ENCODE measurements around the gene KLC3.
A peak's percentile ranks its signal among the peaks of the same experiment; 100 is the strongest.

Gene KLC3

DNA sequence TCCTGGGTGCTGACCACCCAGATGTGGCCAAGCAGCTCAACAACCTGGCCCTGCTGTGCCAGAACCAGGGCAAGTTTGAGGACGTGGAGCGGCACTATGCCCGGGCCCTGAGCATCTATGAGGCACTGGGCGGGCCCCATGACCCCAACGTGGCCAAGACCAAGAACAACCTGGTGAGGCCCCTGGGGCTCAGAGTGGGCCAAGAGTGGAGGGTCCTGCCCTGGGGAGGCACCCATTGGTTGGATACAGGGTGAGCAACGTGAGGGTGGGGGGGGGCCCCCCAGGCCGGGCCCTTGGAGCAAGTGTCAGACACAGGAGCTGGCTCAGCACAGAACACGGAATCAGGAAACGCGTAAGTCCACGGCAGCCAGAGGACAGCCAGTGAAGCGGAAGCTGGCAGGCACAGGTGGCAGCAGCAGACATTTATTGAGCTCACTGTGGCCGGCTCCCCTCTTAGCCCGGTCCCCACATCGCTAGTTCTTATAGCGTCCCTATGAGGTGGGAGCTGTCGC is 8.9 kb downstream of the KLC3 start:
- DNase-seq = no peak

DNA sequence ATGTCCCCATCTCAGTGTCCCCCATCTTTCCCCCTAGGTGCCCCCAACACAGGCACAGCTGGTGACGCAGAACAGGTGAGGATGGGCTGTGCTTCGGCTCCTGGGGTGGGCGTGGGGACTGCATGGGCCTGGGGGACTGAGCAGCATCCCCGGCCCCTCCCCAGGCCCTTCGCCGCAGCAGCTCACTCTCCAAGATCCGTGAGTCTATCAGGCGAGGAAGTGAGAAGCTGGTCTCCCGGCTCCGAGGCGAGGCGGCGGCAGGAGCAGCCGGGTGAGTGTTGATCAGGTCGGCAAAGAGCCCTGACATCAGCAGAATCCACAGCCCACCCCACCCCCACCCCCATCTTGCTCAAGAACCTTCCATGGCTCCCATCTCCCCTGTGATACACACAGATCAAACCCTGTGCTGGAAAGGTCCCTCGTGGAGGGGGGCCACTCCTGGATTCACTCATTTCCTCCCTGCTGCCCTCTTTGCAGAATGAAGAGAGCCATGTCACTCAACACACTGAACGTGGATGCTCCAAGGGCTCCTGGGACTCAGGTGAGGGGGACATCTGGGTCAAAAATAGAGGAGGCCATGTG is 10.0 kb downstream of the KLC3 start:
- DNase-seq = no peak

DNA sequence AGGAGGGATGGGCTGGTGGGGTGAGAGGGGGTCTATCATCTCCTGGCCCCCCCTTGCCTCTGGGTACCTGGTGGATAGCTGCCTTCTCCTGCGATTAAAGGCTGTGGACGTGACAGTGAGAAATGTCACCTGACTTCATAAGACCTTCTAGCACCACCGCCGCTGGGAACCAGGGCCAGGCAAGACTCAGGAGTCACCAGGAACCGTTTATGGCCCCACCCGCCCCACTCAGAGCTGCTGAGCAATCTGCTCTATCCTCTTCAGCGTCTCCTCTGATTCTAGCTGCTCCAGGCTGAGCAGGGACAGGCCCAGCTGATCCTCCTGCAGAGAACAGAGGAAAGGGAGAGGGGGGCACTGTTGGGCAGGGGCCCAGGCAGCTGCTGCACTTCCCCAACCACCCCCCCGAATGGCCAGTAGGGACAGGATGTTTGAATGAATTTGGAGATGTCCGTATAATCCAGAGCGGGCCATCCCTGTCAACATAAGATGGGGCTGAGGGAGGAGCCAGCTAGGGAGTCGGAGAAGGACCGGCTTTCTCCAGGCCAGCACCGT is 10.9 kb downstream of the KLC3 start:
- DNase-seq = no peak

DNA sequence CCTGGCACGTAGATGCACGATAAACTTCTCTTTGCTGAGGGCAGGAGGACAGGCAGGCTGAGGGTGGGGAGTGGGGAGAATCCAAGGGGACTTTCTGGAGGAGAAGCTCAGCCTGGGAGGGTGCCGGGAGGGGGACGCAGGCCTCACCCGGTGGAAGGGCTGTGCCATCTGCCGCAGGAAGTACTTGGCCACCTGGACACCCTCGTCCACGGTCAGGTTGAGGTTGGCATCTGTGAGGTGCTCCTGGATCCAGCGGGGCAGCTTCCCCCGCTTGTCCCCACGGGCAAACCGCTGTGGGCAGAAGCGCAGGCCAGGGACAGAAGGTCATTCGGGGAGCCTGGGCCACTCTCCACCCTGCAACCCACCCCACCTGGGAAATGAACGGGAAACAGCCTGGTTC is 11.5 kb downstream of the KLC3 start:
- DNase-seq = no peak

DNA sequence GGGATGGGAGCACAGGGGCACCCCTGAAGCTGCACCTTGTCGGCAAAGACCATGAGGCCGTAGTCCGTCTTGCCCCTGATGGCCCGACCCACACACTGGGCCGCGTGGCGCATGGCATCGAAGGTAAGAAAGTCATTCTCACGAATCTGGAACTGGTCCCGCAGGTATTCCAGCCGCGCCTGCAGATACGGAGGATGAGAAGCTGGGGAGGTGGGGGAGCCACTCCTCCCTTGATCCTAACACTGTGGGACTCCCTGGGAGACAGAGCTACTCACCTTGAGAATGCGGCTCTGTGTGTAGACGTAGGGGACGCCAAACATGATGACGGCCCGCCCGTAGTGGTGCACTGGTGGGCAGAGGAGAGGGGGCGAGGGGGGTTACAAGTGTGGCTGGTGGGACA is 11.9 kb downstream of the KLC3 start:
- no peak for DNase-seq

DNA sequence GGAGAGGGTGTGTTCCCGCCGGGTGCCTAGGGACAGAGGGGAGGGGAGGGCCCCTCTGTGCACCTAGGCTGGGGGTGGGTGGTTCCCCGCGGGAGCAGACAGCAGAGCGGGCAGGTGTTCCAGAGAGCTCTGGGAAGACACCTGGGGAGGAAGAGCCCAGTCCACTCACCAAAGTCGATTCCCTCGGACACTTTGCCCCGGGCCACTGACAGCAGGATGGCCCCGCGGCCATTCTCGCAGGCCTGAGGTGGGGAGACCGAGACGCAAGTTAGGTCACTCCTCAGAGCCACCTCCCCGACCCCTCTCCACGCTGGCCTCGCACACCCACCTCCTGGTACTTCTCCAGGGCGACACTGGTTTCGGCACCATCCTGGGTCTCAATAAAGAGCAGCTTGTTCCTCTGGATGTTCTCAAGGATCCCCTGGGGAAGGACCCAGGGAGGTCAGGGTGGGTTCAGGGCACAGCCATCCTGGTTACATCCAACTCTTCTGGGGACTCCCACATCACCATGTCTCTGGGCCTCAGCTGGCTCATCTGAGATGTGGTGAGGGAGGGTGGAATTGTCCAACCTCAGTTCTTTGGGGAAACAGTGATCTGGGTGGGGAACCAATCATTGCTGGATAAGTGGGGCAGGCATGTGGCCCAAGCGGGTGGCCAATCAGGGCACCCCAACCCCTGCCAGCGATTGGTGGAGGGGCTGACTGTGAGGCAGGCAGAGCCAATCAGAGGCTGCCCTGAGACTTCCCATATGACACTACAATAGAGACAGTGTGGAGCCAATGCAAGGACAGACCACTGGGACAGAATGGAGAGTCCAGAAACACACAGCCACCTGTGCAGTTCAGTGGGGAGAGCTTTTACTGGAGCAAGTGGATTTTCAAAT is 12.6 kb downstream of the KLC3 start:
- no peak for DNase-seq

DNA sequence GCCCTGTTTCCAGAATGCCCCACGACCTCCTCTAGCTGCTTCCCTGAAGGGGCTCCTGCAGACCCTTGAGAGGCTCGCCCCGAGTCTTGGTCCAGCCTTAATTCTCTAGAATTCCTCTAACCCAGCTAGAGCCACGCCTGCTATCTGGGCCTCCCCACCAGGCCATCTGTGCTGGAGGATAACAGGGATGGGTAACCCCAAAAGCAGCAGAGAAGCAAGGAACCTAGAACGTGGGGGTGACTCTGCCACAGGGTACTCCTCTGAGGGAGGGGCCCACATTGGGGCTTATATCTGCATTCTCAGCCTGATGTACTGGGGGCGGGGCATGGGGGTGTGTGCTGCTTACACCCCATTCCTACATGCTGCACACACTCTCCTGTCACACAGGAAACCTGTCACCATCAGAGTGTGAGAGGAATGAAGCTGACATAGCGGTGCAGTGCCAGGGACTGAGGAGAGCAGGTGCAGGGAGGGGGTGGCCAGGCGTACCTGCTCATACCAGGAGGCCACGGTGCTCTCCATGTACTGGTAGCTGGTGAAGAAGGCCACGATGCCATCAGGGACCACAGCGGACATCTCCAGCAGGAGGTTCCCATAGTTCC is 13.8 kb downstream of the KLC3 start:
- no peak for DNase-seq

DNA sequence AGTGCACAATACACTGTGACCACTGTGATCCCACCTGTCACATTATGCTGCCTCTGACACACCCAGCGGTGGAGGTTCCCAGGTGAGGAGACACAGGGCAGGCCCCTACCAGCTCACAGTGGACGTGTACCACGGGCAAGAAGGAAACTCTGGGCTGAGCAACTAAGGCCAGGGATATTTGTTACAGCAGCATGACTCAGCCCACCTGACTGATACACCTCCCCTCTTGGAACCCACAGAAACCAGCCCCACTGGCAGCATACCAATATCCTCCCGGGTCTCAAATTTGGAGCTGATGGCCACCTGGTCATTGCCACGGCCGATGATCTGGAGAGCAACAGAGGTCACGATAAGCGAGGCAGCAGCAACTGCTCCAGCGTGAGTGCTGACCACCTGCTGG is 14.9 kb downstream of the KLC3 start:
- DNase-seq = no peak

DNA sequence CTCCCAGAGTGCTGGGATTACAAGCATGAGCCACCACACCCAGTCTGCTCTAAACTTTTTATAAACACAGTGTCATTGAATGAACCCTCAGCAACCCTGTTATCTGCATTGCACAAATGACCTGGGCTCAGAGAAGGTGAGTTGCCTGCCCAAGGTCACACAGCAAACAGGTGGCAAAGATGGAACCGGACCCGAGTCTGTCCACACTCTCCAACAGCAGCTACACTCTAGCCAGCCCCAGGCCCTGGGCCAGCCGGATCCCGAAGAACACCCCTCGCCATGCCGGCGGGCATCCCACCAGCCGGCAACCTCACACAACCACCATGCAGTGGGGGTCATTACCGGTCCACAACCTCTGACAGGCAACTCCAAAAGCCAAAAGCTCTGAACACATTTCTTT is 15.4 kb downstream of the KLC3 start:
- DNase-seq = no peak

DNA sequence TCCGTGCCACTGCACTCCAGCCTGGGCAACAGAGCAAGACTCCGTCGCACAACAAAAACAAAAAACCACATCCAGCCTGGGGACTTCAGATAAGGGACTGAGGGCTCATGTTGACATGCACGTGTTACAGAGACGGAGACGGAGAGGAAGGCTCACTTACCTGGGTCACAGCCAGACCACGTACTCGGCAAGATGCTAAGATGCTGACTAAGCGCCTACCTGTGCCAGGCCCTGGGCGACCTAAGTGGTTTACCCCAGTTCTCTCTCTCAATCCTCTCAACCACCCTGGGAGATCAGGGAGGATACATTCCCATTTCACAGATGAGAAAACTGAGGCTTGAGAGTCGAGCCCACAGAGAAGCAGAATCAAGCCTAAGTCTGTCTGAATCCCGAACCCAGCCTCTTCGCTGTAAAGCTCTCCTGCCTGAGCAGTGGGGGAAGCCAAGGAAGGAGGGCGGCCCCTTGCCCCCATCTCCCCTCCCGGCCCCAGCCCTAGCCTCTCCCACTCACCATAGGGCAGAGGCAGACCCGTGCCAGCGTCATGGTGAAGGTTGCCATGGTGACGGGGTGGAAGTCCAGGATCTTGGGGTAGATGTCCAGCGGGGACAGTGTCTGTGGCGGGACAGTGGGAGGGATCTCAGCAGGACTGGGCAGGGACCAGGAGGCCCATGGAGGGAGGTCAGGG is 16.4 kb downstream of the KLC3 start:
- DNase-seq = no peak

DNA sequence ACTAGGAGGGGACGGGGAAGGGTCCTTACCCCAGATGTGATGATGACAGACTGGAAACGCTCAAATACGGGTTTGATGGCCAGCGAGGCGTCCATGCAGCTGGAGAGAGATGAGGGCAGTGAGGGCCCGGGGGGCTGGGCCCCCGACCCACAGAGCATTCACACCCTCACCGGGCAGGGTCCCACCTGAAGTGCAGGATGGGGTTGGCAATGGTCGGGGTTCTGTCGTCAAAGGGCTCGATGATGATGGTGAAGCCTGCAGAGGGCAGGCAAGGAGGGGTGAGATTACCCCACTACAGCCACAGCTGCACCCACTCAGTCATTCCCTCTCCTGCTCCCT is 16.9 kb downstream of the KLC3 start:
- no peak for DNase-seq

DNA sequence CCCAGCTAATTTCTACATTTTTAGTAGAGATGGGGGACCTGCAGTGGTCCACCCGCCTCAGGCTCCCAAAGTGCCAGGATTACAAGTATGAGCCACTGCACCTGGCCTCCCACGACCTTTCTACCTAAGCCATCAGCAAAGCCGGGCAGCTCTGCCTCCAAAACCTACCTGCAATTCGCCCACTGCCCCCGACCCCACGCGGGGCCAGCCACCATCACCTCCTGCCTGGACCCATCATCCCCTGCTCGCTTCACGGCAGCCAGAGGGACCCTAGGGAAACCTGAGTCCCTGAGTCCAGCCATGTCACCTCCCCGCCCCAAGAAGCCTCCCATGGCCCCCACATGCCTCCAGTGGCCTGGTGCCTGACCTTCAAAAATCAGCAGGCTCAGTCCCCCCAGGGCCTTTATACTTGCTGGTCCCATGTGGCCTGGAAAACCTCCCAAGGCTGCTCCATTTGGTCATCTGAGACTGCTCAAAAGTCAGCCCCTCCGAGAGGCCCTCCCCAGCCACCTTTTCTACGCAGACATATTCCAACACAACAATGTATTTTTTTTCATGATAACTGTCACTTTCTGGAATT is 17.8 kb downstream of the KLC3 start:
- no peak for DNase-seq

DNA sequence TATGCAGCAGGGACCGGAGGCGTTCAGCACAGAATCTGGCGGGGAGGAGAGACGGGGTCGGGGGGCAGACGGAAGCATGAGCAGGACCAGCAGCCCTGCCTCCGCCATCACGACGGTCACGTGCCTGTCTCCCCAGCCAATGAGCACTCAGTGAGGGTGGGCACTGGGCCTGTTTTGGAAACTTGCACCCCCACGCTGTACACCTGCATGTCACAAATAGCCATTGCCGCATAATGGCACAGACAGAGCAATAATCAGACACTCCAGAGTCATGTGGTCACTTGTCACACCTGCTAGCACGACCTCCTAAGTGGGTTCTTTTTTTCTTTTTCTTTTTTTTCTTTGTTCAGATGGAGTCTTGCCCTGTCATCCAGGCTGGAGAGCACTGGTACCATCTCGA is 21.1 kb downstream of the KLC3 start:
- DNase-seq = no peak

DNA sequence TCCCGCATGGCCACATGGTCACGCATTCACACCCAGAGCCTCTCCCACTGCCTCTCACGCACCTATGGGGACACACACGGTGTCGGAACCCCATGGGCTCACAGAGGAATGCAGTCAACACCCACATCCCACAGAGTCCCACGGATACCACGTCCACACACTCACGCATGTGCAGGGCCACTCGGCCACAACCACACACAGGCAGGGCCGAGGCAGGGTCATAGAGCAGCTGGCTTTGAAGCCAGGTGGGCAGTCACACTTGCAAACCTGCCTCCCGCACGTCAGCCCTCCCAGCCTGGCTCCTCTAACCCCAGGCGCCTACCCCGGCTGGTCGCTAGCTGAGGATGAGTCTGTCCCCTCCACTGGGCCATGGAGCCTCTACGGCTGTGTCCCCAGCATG is 21.7 kb downstream of the KLC3 start:
- DNase-seq = no peak

DNA sequence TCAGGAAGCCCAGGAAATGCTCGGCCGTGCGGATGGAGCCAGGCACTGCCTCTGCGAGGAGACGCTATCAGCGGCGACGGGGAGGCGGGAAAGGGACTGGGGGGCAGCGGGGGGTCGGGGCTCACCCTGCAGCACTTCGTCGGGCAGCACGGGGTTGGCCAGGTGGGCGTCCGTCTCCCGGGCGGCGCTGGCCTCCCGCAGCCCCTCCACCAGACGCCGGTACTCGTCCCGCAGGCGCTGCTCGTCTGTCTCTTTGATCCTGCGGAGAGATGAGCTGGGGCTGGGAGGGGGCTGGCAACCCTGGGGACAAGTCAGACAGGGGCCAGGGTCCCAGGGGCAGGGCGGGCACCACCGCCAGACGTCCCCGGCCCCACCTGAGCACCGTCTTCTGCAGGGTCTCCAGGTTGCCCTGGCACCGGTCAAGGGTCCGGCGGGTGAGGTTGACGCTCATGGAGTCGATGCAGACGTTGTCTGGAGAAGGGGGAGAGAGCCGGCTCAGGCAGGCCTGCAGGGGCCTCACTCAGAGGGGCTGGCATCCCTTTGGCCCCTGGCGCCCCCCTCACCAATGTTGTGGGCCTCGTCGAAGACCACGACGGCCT is 23.4 kb downstream of the KLC3 start:
- no peak for DNase-seq

DNA sequence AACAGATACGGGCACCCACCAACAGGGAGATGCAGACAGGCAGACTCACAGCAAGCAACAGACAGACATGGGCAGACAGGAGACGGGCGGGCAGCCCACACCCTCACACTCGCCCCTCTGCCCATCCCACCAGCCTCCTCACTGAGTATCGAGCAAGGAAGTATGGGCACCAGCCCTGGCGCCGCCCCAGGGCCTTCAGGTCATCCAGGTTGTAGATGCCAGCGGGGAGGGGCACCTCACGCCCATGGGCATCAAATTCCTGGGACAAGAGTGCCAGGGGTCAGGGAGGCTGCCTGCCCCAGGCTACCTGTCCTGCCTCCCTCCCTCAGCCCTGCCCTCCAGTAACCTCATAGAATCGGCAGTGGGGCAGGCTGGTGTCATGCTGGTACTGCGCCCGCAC is 24.1 kb downstream of the KLC3 start:
- DNase-seq = no peak

DNA sequence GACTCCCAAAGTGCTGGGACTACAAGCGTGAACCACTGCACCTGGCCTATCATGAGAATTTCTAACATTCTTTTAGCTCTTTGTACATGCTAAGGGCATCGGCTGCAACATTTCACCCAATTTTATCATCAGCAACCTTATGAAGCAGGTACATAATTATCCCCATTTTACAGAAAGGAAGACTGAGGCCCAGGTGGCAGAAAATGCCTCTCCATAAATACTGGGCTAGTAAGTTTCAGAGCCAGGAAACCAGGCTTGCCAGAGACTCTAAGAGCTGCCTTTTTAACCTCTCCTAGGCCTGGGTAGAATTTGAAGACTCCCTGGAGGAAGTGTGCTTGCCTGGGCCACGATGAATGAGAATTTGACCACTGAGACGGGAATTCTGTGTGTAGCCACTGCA is 27.6 kb downstream of the KLC3 start:
- no peak for DNase-seq

DNA sequence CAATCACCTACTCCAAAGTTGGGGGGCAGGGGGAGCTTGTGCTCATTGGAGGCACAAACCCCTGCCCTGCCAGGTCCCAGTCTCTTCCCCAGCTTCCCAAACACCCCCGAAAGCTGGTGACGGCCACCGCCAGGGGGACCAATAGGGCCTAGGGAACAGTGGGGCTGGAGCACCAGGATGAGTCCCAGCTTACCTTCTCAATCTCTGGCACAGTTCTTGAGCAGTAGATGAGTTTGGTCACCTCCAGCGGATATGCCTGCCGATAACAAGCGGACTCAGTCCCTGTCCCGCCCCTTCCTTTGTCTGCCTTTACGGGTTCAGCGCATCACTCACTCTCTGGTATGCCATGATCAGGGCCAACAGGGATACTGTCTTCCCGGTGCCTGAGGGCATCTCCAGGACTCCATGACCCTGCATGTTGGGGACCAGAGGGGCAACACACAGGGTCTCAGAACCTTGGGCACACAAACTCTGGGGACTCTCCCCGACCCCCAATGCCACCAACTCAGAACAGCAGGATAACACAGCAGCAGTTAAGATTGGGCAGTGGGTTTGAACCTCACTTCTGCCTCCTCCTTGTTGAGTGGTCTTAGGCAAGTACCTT is 28.3 kb downstream of the KLC3 start:
- DNase-seq = no peak

DNA sequence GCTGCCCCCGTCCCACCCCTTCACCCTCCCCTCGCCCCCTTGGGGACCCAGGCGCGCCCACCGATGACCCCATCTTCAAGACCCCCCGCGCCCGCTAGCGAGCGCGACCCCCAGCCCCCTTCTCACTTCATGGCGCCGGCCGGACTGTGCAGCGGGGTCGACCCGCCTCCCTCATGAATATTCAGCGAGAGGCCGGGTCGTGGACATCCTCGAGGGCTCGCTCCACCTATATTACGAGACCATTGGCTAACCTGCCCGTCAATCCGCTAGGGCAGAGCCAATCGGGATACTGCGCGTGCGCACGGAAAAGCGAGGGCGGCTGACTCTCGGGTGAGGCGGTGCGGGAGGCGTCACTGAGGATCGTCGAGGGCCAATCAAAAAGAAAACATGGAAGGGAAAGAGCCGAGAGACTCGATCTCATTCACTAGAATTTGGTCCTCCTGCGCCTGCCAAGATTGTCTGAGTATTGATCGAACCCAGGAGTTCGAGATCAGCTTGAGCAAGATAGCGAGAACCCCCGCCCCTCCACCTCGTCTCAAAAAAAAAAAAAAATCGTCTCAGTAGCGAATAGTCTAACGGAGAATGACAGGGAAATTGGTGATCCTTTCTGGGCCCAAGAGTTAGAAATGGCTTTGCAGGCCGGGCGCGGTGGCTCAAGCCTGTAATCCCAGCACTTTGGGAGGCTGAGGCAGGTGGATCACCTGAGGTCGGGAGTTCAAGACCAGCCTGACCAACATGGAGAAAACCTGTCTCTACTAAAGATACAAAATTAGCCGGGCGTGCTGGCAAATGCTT is 30.1 kb downstream of the KLC3 start, which contains the start of gene ERCC2:
TSS of gene ERCC2 (minus strand) at position 164 of the 795 bp plus-strand sequence. CDS start at position 131, 33 bp downstream.
- peak; percentile 99 for DNase-seq

DNA sequence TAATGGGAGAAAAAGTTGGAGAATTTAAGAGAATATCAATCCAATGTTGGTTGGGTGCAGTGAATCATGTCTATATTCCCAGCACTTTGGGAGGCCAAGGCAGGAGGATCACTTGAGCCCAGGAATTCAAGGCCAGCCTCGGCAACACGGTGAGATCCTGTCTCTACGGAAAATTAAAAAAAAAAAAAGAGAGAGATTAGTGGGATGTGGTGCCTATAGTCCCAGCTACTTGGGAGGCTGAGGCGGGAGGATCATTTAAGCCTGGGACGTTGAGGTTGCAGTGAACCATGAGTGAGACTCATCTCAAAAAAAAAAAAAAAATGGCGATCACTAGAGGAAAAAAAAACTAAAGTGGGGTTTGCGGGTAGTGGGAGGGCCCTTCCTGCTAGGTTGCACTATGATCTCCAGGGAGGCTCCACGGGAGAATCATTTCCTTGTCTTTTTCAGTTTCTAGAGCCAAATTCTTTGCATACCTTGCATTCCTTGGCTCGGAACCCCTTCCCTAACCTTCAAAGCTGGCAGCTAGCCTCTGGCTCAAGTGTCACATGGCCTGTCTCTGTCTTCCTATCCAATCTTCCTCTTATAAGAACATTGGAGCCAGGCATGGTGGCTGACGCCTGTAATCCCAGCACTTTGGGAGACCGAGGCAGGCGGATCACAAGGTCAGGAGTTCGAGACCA is 35.6 kb downstream of the KLC3 start:
- DNase-seq = peak; percentile 75

Measured in left hindlimb (tissue), 1 donor.